ENCODE results near the gene B4GALNT2.

B4GALNT2 gene

GRCh38 chr17:49193513-49194296 is 61.1 kb downstream of the B4GALNT2 start:
- H3K27me3 ChIP-seq (replicated peaks; ENCODE audit: insufficient read depth, low read length), result no peaks in the 10 kb centered on the region
- no peaks in the 10 kb centered on the region for H4K20me1 ChIP-seq (ENCODE audit: insufficient read depth, low read length)
- H3K4me3 ChIP-seq (ENCODE audit: low read length), result peak overlapping the region; percentile 83
- H3K4me1 ChIP-seq (ENCODE audit: low read length), result no peaks in the 10 kb centered on the region
- peak; percentile 7 for DNase-seq
- H3K27ac ChIP-seq (ENCODE audit: low read length), result peak overlapping the region; percentile 97; the same call in 1 of the 2 replicates
- no peaks in the 10 kb centered on the region for H3K36me3 ChIP-seq (replicated peaks; ENCODE audit: insufficient read depth, low read length)
- H3F3A ChIP-seq (ENCODE audit: insufficient read depth, low read length), result peaks cover 19% of the 10 kb centered on the region
- peak overlapping the region; percentile 34; the same call in 1 of the 2 replicates for H3K4me2 ChIP-seq (ENCODE audit: low read depth, low read length)
- peak overlapping the region; percentile 72 for H2AFZ ChIP-seq (ENCODE audit: low read length)
- peak overlapping the region; percentile 51; the same call in 1 of the 2 replicates for H3K9ac ChIP-seq (ENCODE audit: low read length)
- H3K79me2 ChIP-seq (ENCODE audit: low read length), result no peaks in the 10 kb centered on the region
- TF ChIP-seq EZH2phosphoT487 (IDR thresholded peaks at IDR 0.05; ENCODE audit: low read length) (no peak), EZH2 (optimal IDR thresholded peaks at IDR 0.05; ENCODE audit: low read depth, low read length) (no peak)
- TF ChIP-seq, protein P1, sequence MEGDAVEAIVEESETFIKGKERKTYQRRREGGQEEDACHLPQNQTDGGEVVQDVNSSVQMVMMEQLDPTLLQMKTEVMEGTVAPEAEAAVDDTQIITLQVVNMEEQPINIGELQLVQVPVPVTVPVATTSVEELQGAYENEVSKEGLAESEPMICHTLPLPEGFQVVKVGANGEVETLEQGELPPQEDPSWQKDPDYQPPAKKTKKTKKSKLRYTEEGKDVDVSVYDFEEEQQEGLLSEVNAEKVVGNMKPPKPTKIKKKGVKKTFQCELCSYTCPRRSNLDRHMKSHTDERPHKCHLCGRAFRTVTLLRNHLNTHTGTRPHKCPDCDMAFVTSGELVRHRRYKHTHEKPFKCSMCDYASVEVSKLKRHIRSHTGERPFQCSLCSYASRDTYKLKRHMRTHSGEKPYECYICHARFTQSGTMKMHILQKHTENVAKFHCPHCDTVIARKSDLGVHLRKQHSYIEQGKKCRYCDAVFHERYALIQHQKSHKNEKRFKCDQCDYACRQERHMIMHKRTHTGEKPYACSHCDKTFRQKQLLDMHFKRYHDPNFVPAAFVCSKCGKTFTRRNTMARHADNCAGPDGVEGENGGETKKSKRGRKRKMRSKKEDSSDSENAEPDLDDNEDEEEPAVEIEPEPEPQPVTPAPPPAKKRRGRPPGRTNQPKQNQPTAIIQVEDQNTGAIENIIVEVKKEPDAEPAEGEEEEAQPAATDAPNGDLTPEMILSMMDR (IDR thresholded peaks at IDR 0.05; ENCODE audit: low read length), result no peak
- H3K9me3 ChIP-seq (replicated peaks; ENCODE audit: insufficient read depth, low read length), result no peaks in the 10 kb centered on the region
- H3K9me2 ChIP-seq (replicated peaks; ENCODE audit: insufficient read depth, low read length), result no peaks in the 10 kb centered on the region

GRCh38 chr17:49194297-49194607 is 61.7 kb downstream of the B4GALNT2 start:
- Histone ChIP-seq H2AFZ (ENCODE audit: low read length) (no peak overlapping the region), H3K4me1 (ENCODE audit: low read length) (no peaks in the 10 kb centered on the region), H3F3A (ENCODE audit: insufficient read depth, low read length) (peaks cover 19% of the 10 kb centered on the region), H3K9ac (ENCODE audit: low read length) (no peak overlapping the region), H3K4me2 (ENCODE audit: low read depth, low read length) (no peak overlapping the region), H3K36me3 (replicated peaks; ENCODE audit: insufficient read depth, low read length) (no peaks in the 10 kb centered on the region), H4K20me1 (ENCODE audit: insufficient read depth, low read length) (no peaks in the 10 kb centered on the region), H3K9me3 (replicated peaks; ENCODE audit: insufficient read depth, low read length) (no peaks in the 10 kb centered on the region), H3K27me3 (replicated peaks; ENCODE audit: insufficient read depth, low read length) (no peaks in the 10 kb centered on the region), H3K9me2 (replicated peaks; ENCODE audit: insufficient read depth, low read length) (no peaks in the 10 kb centered on the region), H3K79me2 (ENCODE audit: low read length) (no peaks in the 10 kb centered on the region), H3K27ac (ENCODE audit: low read length) (no peak overlapping the region), H3K4me3 (ENCODE audit: low read length) (no peak overlapping the region)
- no peak for DNase-seq
- TF ChIP-seq, protein P1 (IDR thresholded peaks at IDR 0.05; ENCODE audit: low read length), result no peak
- TF ChIP-seq EZH2 (optimal IDR thresholded peaks at IDR 0.05; ENCODE audit: low read depth, low read length) (no peak), EZH2phosphoT487 (IDR thresholded peaks at IDR 0.05; ENCODE audit: low read length) (no peak)

DNA sequence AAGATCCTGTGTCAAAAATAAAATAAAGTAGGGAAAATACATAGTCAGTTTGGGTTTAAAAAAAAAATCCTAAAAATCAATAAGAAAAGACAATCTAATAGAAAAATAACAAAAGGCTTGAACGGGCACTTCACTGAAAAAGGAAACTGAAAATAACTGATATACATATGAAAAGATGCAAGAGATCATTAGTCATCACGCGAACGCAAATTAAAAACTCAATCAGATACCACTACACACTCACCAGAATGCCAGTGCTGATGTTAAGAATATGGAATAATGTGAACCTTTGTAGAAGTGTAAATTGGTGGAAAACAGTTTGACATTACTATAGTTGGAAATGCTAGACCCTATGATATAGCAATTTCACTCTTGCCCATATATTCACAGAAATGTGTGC is 63.2 kb downstream of the B4GALNT2 start:
- Histone ChIP-seq H3K27ac (ENCODE audit: low read length) (no peak overlapping the region), H3K27me3 (replicated peaks; ENCODE audit: insufficient read depth, low read length) (no peaks in the 10 kb centered on the region; the same call in 1 of the 2 replicates), H2AFZ (ENCODE audit: low read length) (no peak overlapping the region), H3K9ac (ENCODE audit: low read length) (no peak overlapping the region), H4K20me1 (ENCODE audit: insufficient read depth, low read length) (no peaks in the 10 kb centered on the region), H3K9me3 (replicated peaks; ENCODE audit: insufficient read depth, low read length) (no peaks in the 10 kb centered on the region), H3K79me2 (ENCODE audit: low read length) (no peaks in the 10 kb centered on the region), H3K9me2 (replicated peaks; ENCODE audit: insufficient read depth, low read length) (no peaks in the 10 kb centered on the region), H3K36me3 (replicated peaks; ENCODE audit: insufficient read depth, low read length) (no peaks in the 10 kb centered on the region), H3K4me1 (ENCODE audit: low read length) (no peaks in the 10 kb centered on the region), H3K4me3 (ENCODE audit: low read length) (no peak overlapping the region), H3F3A (ENCODE audit: insufficient read depth, low read length) (peaks cover 19% of the 10 kb centered on the region), H3K4me2 (ENCODE audit: low read depth, low read length) (0 out of 2 replicates have a peak overlapping the region, but pooled peaks have one; percentile 17)
- TF ChIP-seq EZH2 (optimal IDR thresholded peaks at IDR 0.05; ENCODE audit: low read depth, low read length) (no peak), EZH2phosphoT487 (IDR thresholded peaks at IDR 0.05; ENCODE audit: low read length) (no peak)
- TF ChIP-seq, protein P1 (IDR thresholded peaks at IDR 0.05; ENCODE audit: low read length), result no peak
- DNase-seq, result peak; percentile 15

Measured in MM.1S (cell line).